Endometrial microvascular endothelial cells (primary cell): ENCODE measurements around the gene VMP1. TPM values are rescaled to one million over a fixed set of nuclear protein-coding genes. Genes with fewer than 3 reads are reported as not detected.
"Not testable (repeated sequence)": the region's sequence is repeated elsewhere in the genome, so short reads cannot be mapped to it uniquely, and the experiment has no call there.

ENCODE experiments used
- in situ Hi-C: cut with HindIII; loops from 2 replicates; pipeline ENCODE4 v1.10.0; 2017; ENCODE audit warnings: low sequenced_read_pairs, low pct_unique_long_range_greater_than_20kb; ENCODE audit errors: inconsistent ontology term
- total RNA-seq: library from RNA; depleted of rRNA; stranded (reverse); fragments of >200 nt; gene quantifications from one replicate; pipeline ENCODE4 v1.2.3, GENCODE V29; 2015; ENCODE audit errors: inconsistent ontology term

VMP1 gene
- total RNA-seq, 1 donor from 2014 or later, result 138 TPM

DNA sequence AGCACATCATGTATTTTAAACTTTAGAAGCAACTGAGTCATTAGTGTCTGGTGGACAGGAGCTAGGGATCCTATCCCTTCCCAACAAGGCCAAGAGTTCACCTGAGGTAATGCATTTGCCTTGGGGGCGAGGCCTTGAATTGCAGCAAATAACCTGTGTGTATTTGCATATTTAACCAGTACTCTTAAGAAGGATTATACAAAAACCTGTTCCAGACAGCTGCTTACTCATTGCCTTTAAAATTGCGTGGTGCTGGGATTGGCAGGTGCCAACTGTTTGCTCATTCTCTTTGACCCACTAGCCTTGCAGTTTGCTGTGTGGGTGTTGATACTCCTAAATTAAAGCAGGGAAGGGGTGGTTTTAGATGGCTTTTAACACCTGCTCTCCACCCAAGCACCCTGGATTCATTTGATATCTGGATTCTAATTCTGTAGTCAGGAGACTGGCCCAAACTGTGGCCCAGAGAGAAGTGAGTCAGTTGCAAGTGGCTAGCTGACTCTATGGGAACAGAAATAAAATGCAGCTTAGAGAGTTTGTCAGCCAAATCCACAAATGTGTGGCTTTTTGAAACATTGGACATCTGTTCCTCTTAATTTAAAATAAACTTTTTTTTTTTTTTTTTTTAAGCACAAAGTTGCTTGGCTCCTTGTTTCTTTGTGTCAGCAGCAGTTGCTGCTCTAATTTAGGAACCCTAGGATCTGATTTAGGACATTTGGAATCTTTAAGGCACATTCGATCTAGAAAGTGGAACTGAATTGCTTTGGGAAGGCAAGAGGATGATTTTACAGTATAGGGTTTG, 138.3 kb downstream of the VMP1 start:
- in situ Hi-C loops, result no loop called here

DNA sequence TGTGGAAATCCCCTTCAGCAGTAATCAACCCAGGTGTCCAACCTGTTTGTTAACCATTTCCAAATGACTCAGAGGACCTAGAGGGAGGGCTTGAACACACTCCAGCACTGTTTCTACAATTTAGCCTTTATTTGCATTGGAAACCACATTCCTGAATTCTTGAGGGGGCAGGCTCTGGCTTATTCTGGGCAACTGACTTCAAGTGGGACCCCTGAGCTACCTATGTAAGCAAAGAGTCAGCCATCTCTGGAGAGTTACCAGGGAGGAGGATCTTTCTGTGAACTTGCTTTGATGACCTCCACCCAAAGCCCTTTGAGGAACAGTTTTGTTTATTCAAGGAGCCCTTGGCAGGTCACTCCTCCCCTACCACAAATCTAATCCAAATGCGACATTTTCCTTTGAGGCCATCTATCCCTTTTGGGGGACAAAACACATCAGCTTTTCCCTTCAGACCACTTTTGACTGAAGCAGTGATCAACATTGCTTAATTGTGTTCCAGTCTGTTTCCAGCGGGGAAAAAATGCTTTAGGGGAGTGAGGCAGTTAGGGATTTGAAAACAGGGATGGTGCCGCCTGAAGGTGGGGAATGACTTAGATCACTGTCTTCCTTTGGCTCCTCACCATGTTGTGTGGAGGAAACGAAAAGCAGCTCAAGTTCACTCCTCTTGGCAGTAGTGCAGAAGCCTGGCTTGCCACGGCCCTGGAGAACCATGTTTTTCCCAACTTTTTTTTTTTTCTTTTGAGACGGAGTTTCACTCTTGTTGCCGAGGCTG, 139.1 kb downstream of the VMP1 start:
- in situ Hi-C loops, result no loop called here

DNA sequence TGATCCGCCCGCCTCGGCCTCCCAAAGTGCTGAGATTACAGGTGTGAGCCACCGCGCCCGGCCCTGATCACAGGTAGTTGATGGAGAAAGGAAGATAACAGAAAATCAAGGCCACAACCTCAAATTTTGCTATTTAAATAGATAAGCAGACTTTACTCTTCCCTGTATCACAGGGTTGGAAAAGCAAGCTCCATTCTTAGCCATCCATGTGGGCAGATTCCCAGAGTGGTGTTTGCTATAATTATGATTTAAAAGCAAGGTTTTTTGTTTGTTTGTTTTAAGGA, 140.9 kb downstream of the VMP1 start:
- in situ Hi-C loops, result no loop called here

DNA sequence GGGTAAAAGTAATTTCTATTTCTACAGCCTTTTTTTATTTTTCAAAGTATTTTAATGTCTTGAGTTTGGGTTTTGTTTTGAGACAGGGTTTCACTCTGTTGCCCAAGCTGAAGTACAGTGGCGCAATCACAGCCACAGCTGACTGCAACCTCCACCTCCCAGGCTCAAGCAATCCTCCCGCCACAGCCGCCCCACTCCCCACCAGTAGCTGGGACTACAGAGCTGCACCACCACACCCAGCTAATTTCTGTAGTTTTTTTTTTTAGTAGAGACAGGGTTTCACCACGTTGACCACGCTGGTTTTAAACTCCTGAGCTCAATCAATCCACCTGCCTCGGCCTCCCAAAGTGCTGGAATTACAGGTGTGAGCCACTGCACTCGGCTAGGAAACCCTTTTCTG, 141.3 kb downstream of the VMP1 start:
- in situ Hi-C loops, result no loop called here

DNA sequence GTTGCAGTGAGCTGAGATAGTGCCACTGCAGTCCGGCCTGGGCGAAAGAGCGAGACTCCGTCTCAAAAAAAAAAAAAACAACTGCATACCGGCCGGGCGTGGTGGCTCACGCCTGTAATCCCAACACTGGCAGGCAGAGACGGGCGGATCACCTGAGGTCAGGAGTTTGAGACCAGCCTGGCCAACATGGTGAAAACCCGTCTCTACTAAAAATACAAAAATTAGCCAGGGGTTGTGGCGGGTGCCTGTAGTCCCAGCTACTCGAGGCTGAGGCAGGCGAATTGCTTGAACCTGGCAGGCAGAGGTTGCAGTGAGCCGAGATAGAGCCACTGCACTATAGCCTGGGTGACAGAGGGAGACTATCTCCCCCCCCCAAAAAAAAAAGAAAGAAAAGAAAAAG, 142.9 kb downstream of the VMP1 start:
- in situ Hi-C loops, result not testable (repeated sequence)

DNA sequence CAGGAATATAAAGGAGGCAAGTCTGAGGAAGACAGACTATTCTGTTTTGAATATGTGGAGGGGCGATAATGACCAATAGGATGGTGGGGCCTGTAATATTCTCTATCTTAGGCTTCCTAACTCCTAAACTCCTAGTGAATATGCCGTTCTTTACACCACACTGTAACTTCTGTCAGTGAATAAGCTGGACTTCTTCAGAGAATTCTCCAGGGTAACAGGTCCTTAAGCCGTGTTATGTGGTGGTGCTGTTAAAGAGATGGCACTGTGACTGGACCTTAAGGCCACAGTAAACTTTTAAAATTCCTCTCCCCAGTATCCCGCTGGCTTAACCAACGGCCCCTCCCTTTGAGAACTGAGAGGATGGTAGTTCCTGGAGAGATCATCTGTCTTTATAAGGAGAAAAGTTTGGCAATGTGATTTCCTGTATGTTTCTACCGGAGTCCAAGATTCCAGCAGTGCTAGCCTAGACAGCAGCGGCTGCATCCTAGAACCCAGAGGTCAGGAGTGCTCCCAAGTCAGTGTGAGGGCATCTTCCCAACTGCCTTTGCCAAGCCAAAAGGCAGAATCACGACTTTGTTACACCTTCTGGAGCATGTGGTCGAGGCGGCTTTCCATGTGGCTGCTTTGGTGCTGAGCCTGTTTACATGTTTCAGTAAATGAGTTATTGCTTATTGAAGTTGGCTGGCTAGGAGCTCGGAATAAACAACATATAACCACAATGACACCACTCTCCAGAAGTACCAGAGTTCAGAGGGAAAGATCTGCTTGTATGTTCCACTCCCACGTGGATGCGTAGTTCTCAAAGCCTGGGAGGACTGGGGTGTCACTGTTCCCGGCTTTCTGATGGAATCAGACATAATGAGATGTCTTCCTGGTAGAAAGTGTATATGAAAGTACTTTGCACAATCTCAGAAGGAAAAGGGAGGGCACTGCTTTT, 144.3 kb downstream of the VMP1 start:
- in situ Hi-C loops, result no loop called here

DNA sequence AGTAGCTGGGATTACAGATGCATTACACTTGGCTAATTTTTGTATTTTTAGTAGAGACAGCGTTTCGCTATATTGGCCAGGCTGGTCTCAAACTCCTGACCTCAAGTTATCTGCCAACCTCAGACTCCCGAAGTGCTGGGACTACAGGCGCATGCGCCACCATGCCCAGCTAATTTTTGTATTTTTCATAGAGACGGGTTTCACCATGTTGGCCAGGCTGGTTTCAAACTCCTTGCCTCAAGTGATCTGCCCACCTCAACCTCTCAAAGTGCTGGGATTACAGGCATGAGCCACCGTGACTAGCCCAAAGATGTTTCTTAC, 145.4 kb downstream of the VMP1 start:
- in situ Hi-C loops, result not testable (repeated sequence)

DNA sequence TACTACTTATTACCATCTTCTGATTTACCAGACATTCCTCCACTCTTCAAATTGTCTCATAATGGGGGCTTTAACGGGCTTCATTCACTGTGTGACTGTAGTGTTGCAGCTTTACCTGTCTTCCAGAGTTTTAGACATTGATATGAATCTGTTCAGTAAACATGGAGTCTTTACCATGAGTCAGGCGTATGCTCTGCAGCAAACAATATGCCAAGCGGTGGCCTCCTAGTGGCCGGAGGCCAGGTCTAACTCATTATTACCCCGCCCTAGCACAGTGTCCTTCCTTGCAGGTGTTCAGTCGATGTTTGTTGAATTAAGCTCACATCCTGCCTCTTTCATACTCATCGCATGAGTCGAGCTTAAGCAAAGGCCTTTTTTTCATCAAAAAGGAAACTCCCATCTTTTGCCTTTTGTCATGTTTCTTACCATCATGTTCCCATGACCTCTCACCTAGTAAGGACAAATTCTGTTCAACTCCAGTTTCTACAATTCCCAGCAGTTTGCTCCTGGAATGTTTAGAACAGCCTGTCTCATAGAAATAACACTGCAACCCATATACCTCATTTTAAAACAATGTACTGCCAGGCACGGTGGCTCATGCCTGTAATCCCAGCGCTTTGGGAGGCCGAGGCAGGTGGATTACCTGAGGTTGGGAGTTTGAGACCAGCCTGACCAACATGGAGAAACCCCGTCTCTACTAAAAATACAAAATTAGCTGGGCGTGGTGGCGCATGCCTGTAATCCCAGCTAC, 145.9 kb downstream of the VMP1 start:
- in situ Hi-C loops, result no loop called here

DNA sequence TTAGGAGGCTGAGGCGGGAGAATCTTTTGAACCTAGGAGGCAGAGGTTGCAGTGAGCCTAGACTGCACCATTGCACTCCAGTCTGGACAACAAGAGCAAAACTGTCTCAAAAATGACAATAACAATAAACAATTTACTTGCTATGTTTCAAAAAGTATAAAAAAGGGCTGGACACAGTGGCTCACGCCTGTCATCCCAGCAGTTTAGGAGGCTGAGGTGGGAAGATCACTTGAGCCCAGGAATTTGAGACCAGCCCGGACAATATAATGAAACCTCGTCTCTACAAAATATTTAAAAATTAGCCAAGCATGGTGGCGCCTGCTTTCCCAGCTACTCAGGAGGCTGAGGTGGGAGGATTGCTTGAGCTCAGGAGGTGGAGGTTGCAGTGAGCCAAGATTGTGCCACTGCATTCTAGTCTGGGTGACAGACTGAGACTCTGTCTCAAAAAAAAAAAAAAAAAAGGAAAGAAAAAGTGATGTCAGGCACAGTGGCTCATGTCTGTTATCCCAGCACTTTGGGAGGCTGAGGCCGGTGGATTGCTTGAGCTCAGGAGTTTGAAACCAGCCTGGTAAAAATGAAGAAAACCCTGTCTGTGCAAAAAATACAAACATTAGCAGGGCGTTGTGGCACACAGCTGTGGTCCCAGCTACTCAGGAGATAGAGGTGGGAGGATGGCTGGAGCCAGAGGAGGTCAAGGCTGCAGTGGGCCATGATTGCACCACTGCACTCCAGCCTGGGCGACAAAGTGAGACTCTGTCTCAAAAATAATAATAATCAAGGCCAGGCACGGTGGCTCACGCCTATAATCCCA, 146.7 kb downstream of the VMP1 start:
- in situ Hi-C loops, result not testable (repeated sequence)

DNA sequence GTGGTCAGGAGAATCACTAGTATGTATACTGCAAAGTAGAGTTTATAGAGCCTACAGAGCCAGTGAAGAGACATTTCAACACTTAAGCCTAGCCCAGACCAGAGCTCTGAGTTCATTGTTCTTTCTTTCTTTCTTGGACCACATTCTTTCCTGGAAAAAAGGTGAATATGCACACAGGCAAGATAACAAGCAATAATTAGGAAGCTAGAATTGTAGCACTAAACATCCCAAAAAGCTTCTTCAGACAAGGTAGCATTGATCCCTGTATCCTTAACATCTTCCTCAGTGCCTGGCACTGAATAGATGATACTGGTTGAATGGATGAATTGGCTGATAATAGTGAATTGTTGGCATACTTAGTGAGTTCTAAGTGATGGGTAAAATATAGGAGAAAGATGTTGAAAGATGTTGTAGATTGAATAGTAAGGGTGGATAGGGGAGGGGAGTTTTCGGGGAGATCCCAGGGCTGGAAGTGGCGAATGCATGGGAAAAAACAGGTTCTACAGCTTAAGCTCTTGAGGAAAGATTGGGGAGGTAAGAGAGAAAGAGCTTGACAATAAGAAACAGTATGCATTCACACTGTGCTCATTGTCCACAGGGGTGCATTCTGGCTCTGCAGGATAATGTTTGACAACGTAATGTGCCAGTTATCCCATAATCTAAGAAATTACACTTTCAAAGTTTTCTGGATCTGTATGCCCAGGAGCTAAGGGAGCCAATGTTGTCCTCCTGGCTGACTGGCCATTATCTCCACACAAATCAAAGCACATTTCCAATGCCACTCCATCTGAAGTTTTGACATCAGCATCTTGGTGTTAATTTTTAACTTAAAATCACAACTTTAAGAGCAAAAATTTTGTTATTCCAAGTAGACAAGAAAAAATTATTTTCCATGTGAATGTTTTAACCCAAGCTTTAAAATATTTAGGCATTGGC, 149.7 kb downstream of the VMP1 start:
- in situ Hi-C loops, result no loop called here

DNA sequence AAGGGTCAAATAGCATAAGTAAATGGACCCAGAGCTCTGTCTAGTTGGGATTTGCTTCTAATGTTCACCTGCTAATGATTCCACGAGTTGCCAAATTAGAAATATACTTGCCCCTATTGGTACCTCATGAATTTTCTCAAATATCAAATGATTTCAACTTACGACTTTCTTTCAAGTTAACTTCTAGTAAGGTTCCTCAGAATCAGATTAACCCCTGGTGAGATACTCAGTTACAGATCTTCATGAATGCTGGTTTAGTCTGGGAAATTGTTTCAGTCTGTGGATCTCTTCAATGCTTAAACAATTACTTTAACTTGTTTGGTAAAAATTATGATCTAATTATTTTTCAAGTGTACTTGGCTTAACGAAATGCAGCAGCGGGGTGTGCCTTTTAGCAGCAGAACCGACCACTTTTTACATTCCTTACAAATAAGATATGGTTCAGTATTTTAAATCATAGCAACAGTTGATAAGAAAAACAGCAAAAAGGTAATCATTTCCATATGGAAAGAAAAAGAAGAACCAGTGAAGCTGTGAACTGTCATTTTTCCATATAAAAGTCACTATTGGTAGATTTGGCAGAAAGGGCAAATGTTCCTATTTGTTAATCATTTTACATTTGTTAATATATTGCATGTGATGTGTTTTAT, 150.8 kb downstream of the VMP1 start:
- in situ Hi-C loops, result no loop called here

DNA sequence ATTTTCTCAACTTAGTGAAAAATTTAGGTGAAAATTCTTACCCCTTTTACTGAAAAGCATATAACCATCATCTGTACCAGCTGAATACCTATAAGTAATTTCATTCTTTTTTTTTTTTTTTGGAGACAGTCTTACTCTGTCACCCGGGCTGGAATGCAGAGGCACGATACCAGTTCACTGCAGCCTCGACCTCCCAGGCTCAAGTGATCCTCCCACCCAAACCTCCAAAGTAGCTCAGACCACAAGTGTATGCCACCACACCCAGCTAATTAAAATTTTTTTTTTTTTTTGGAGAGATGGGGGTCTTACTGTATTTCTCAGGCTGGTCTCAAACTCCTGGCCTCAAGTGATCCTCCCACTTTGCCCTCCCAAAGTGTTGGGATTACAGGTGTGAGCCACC, 151.5 kb downstream of the VMP1 start:
- in situ Hi-C loops, result no loop called here

DNA sequence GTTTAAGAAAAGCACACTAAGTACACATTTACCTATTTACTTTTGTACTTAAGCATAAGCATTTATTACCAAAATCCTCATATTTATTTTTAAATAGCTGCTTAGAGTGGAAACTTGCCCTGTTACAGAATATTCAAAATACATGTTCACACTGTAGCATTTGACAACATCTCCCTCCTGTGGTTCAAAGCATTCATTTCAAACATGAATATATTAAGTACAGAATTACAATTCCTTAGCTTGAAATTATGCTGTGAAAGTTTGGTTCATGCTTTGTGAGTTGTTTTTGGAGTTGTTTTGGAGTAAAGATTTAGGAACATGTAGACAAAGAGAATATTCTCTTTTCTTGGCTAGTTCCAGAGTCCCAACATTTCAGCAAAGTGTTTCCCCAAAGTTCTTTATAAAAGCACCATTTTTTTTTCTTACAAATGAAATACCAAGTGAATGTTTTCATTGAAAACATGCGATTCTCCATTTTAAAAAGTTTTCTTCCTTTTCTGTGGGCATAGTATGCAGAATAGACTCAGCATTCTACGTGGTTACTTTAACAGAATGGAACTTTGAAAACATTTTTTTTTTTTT, 152.1 kb downstream of the VMP1 start:
- in situ Hi-C loops, result no loop called here

DNA sequence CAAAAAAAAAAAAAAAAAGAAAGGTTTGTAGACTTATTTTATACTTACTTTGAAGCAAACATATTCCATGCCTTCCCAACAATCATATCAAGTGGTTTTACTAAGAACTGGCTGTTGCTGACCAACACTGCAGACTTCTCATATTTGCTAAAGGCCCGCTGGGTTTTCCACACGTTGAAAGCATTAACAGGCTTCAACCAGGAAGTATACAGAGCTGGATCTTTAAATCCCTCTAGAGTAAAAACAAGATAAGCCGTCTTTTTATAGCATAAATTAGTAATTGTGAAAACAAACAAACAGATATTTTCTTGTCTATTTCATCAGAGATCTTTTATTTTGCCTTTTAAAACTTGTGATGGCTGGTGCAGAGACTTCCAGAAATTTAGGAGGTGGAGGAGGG, 156.2 kb downstream of the VMP1 start:
- in situ Hi-C loops, result no loop called here

DNA sequence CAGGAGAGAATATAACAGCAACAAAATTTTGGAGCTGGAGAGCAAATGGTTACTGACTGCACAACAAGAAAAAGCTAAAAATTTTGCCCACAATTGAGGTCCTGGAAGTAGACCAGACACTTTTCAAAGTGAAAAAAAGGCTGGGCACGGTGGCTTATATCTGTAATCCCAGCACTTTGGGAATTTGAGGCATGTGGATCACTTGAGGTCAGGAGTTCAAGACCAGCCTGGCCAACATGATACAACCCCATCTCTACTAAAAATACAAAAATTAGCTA, 162.4 kb downstream of the VMP1 start:
- in situ Hi-C loops, result no loop called here

DNA sequence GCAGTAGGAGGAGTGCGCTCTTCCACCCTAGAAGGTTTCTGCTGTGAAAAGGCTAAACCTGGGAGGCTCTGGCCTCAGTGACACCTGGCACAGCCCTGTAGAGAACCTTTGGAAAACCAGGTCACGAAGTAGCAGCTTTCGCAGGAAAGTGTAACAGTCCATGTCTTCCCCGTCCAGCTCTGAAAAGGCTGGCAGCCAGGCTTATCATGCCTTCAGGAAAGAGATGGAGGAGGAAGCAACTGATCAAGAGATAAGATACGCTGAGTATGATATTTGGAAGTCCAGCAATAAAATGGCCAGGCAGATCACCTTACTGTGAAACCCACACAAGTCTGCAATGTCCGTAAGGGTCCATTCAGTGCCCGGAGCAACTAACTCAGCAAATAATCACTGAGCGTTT, 163.0 kb downstream of the VMP1 start:
- in situ Hi-C loops, result no loop called here

DNA sequence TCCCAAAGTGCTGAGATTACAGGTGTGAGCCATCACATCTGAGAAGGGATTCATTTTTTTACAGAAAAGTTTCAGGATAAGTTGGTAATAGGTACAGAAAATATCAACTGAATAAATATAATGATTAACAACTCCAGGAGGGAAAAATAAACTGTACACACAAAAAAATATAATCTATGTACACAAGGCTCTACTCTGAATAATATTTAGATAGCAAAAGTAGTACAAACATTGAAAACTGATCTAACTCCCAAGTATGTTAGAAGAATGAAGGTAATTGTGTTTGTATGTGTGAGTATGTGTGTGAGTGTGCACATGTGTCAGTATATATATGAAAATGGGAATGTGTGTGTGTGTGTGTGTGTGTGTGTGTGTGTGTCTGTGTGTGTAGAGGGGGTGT, 164.9 kb downstream of the VMP1 start:
- in situ Hi-C loops, result no loop called here
